Measurements from ENCODE around the gene MBD4. TPM values are rescaled to one million over a fixed set of nuclear protein-coding genes. Genes with fewer than 3 reads are reported as not detected.

Gene MBD4
- total and polyA plus RNA-seq, 2 of the 4 experiments (the other 2 are of a cell fraction) = 13.8 to 15.0 TPM

DNA sequence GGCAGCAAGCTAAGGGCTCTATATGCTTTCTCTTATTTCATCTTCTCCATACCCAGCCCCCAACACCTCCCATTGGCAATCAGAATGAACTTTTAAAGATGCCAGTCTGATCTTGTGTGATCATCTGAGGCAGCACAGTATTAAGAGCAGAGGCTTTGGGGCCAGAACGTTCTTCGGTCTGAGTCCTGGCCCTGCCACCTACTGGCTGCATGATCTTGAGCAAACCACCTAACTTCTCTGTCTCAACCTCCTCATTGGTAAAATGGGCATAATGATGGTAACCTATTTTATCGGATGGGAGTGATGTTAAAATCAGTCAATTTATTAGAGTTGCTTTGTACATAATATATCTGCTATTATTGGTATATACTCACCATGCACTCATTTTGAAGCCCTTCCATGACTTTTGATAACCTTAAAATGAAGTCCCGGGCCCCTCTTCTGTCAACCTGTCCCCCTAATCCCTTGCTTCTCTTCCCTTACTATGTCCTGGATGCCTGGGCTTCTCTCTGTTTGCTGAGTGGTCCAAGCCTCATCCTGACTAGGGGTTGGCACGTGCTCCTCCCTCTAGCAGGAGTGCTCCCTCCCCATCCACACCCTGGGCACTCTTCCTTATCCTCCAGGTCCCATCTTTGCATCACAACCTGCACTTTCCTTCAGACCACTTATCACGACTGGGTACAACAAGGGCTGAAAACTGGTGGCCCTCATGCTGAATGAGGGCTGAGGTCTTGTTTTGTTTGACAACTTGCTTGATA, 17.6 kb downstream of the MBD4 start:
- Histone ChIP-seq H3K4ac (ENCODE audit: low read depth, low read length) (no peak overlapping the region), H2AK9ac (replicated peaks; ENCODE audit: low read depth, low read length, poor library complexity) (no peak overlapping the region), H4K8ac (ENCODE audit: low read depth in 2 of 2, low read length in 2 of 2) (no peak overlapping the region), H2BK15ac (ENCODE audit: low read depth, low read length) (no peak overlapping the region), H3K9ac (ENCODE audit: low read depth, low read length) (no peak overlapping the region), H4K20me1 (ENCODE audit: insufficient read depth, low read length) (no peaks in the 10 kb centered on the region), H3K4me3 (ENCODE audit: insufficient read depth, low read depth, low read length) (no peak overlapping the region), H3K4me1 (ENCODE audit: control insufficient read depth, insufficient read depth, low read length) (peaks cover 9% of the 10 kb centered on the region), H2BK20ac (ENCODE audit: low read depth, low read length) (no peak overlapping the region; the same call in 1 of the 2 replicates), H3K18ac (ENCODE audit: low read depth, low read length) (no peak overlapping the region), H3K27me3 (ENCODE audit: control insufficient read depth, insufficient read depth, low read length) (no peaks in the 10 kb centered on the region), H3K9me1 (ENCODE audit: insufficient read depth, low read length) (peaks cover 14% of the 10 kb centered on the region), H2AFZ (replicated peaks; ENCODE audit: low read length, poor library complexity) (no peak overlapping the region), H3K4me2 (ENCODE audit: low read depth, low read length) (no peak overlapping the region), H3K23ac (ENCODE audit: low read depth, low read length) (no peak overlapping the region), H3K27ac (ENCODE audit: insufficient read depth, low read length) (no peak overlapping the region), H4K5ac (ENCODE audit: low read depth, low read length) (no peak overlapping the region), H3K36me3 (ENCODE audit: control insufficient read depth, insufficient read depth, low read length) (no peaks in the 10 kb centered on the region), H2AK5ac (ENCODE audit: low read depth, low read length) (peak overlapping the region; percentile 86), H2BK5ac (ENCODE audit: low read depth, low read length, poor library complexity, severe bottlenecking) (no peak overlapping the region), H2BK120ac (ENCODE audit: low read depth, low read length) (no peak overlapping the region), H3K56ac (ENCODE audit: extremely low read depth, insufficient read depth, low read length) (no peak overlapping the region), H3K79me1 (ENCODE audit: low read depth in 1 of 2, low read length in 2 of 2) (no peaks in the 10 kb centered on the region), H3K14ac (replicated peaks; ENCODE audit: low read depth, low read length) (no peak overlapping the region), H3K9me3 (ENCODE audit: control insufficient read depth, insufficient read depth, low read length) (no peaks in the 10 kb centered on the region; the same call in 1 of the 2 replicates), H4K91ac (ENCODE audit: insufficient read depth, low read depth, low read length) (no peak overlapping the region)
- ChIA-PET POLR2A (ENCODE audit: unreplicated experiment) (interaction anchor here (0.6 kb wide), 1 partner anchor 13 kb away, joined by 6 read pairs; no protein-coding TSS in a partner anchor), CTCF (no interaction called here)
- intact Hi-C loops (cut with micrococcal nuclease) = no loop called here
- no TSS peak for BruUV-seq (replicated peaks)
- WGBS, 2 experiments (ENCODE audit: extremely low coverage in 2 of 2, insufficient read length in 1 of 2) = 88% methylated on average over 2 of the region's 6 CpGs; no CpG with 5 or more reads in 1 of the 2 experiments
- dilution Hi-C loops (cut with HindIII; ENCODE audit: low sequenced_read_pairs, unreplicated experiment) = no loop called here
- ATAC-seq (ENCODE audit: low read depth) (no peak), DNase-seq (no peak)
- TF ChIP-seq MXI1 (IDR thresholded peaks at IDR 0.05; ENCODE audit: borderline replicate concordance, low read depth, low read length) (no peak), MAZ (IDR thresholded peaks at IDR 0.05; ENCODE audit: borderline replicate concordance, low read depth, low read length) (no peak), CTCF (conservative IDR thresholded peaks at IDR 0.05; ENCODE audit: low read depth, low read length) (0 out of 2 replicates have a peak, but pooled peaks have one; percentile 9), BHLHE40 (IDR thresholded peaks at IDR 0.05; ENCODE audit: low read depth, low read length) (no peak)
- in situ Hi-C loops (cut with MboI; ENCODE audit: low sequenced_read_pairs) = no loop called here

Measured in IMR-90 (cell line).